K562 (cell line): Measurements from ENCODE around the gene AP1B1.

Experiments
- BRD4 ChIP-seq: fragments of 200-600 bp; sonication (generic); IDR thresholded peaks from 2 replicates; pipeline ENCODE4 v1.6.1; 2017; ENCODE audit warnings: inconsistent platforms
- CTCF ChIP-seq, 3 experiments: IDR thresholded peaks in 2 of 3; conservative IDR thresholded peaks in 1 of 3; 2 replicates each; pipeline ENCODE4 v1.5.1; 2011 to 2012; ENCODE audit warnings: low read length in 3 of 3, mild to moderate bottlenecking in 3 of 3, control low read depth in 2 of 3, improper control_type of control experiment in 1 of 3, inconsistent platforms in 1 of 3, low read depth in 1 of 3, mixed read lengths in 1 of 3, moderate library complexity in 1 of 3; ENCODE audit not compliant: insufficient read depth in 2 of 3
- ERF ChIP-seq: fragments of 450-650 bp; formaldehyde crosslinking; IDR thresholded peaks from 2 replicates; pipeline ENCODE4 v1.4.0; 2020; ENCODE audit warnings: mild to moderate bottlenecking, mixed read lengths
- EZH2 ChIP-seq: IDR thresholded peaks from 2 replicates; pipeline ENCODE4 v1.6.1; 2012; ENCODE audit warnings: low read depth, mild to moderate bottlenecking, inconsistent platforms, low read length, borderline replicate concordance
- FOS ChIP-seq: IDR thresholded peaks from 3 replicates; pipeline ENCODE4 v1.6.1; 2011; ENCODE audit not compliant: insufficient read length; ENCODE audit errors: extremely low read depth
- HSF4 ChIP-seq: fragments of 250-450 bp; sonication (Bioruptor Pico); IDR thresholded peaks from 2 replicates; pipeline ENCODE4 v2.1.2; 2022; ENCODE audit warnings: mild to moderate bottlenecking, moderate library complexity, borderline replicate concordance
- NONO ChIP-seq, 2 experiments: fragments of 200-400 bp in 1 of 2; fragments of 450-650 bp in 1 of 2; formaldehyde crosslinking in 1 of 2; IDR thresholded peaks; 2 replicates each; pipeline ENCODE4 v1.6.1; 2017; ENCODE audit warnings: low read depth in 2 of 2, mild to moderate bottlenecking in 2 of 2, moderate library complexity in 2 of 2, low read length in 1 of 2
- POLR2A ChIP-seq: fragments of 450-650 bp; conservative IDR thresholded peaks from 2 replicates; pipeline ENCODE4 v1.6.1; 2016
- RBBP5 ChIP-seq: fragments of 200-600 bp; sonication (generic); IDR thresholded peaks from 2 replicates; pipeline ENCODE4 v1.6.1; 2012; ENCODE audit warnings: borderline replicate concordance, mild to moderate bottlenecking, low read length, control low read depth, inconsistent platforms; ENCODE audit not compliant: insufficient read depth, poor library complexity, severe bottlenecking
- TCFL5 ChIP-seq: fragments of 250-450 bp; sonication (Bioruptor Pico); conservative IDR thresholded peaks from 2 replicates; pipeline ENCODE4 v1.6.1; 2021; ENCODE audit warnings: mild to moderate bottlenecking, moderate library complexity, matching md5 sums
- XRCC5 ChIP-seq: fragments of 200-400 bp; formaldehyde crosslinking; IDR thresholded peaks from 2 replicates; pipeline ENCODE4 v1.6.1; 2017; ENCODE audit warnings: low read depth, mild to moderate bottlenecking, low read length
- ZNF699 ChIP-seq: fragments of 250-450 bp; sonication (Bioruptor Pico); IDR thresholded peaks from 2 replicates; pipeline ENCODE4 v1.8.0; 2021; ENCODE audit warnings: mild to moderate bottlenecking, moderate library complexity; ENCODE audit not compliant: insufficient replicate concordance
- TF ChIP-seq, protein P1 (sequence below): sonication (generic); formaldehyde crosslinking; IDR thresholded peaks from 2 replicates; pipeline ENCODE4 v1.8.1; 2022; ENCODE audit warnings: missing genetic modification reagents
- TF ChIP-seq, protein P2 (sequence below): fragments of 250-450 bp; sonication (Bioruptor Pico); IDR thresholded peaks from 2 replicates; pipeline ENCODE4 v1.5.0; 2021

DNA sequence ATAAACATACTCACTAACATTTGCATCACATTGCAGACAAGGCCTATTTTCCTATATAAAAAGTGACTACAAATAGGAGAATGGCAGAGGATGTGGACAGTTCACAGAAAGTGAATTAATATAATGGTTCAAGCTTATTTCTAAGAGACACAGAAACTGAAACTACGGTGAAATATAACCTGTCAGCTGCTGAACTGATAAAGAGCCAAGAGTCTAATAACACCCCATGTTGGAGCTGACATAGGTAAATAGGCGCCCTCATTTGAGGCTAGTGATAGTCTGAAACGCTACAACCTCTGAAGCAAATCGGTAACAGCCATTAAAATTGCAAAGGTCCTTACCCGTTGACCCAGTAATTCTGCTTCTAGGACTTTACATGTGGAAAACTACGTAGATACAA is 14.0 kb downstream of the AP1B1 start:
- no peak for TF ChIP-seq TCFL5
- TF ChIP-seq ERF (CRISPR knock-in tag): no peak
- no peak for TF ChIP-seq POLR2A
- TF ChIP-seq BRD4: no peak
- no peak for TF ChIP-seq XRCC5
- TF ChIP-seq CTCF (IDR thresholded peaks at IDR 0.05 in 2 of 3, conservative IDR thresholded peaks at IDR 0.05 in 1 of 3; ENCODE audit: insufficient read depth in 2 of 3, low read depth in 1 of 3, low read length in 3 of 3): no peak
- TF ChIP-seq HSF4 (CRISPR knock-in tag): no peak
- no peak for TF ChIP-seq NONO (IDR thresholded peaks at IDR 0.05; ENCODE audit: low read depth in 2 of 2, low read length in 1 of 2)
- TF ChIP-seq RBBP5: no peak
- TF ChIP-seq, protein P1, sequence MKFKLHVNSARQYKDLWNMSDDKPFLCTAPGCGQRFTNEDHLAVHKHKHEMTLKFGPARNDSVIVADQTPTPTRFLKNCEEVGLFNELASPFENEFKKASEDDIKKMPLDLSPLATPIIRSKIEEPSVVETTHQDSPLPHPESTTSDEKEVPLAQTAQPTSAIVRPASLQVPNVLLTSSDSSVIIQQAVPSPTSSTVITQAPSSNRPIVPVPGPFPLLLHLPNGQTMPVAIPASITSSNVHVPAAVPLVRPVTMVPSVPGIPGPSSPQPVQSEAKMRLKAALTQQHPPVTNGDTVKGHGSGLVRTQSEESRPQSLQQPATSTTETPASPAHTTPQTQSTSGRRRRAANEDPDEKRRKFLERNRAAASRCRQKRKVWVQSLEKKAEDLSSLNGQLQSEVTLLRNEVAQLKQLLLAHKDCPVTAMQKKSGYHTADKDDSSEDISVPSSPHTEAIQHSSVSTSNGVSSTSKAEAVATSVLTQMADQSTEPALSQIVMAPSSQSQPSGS (CRISPR knock-in tag): no peak
- TF ChIP-seq, protein P2, sequence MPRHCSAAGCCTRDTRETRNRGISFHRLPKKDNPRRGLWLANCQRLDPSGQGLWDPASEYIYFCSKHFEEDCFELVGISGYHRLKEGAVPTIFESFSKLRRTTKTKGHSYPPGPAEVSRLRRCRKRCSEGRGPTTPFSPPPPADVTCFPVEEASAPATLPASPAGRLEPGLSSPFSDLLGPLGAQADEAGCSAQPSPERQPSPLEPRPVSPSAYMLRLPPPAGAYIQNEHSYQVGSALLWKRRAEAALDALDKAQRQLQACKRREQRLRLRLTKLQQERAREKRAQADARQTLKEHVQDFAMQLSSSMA (CRISPR knock-in tag): no peak
- no peak for TF ChIP-seq FOS
- TF ChIP-seq ZNF699 (CRISPR knock-in tag): no peak
- TF ChIP-seq EZH2: no peak
